H9 (cell line): ENCODE results near the gene SLC34A3. TPM values are rescaled to one million over a fixed set of nuclear protein-coding genes. Genes with fewer than 3 reads are reported as not detected.

Experiments used
- DNase-seq: peaks from one replicate; pipeline ENCODE4 v3.0.0-alpha.2; 2017
- H2AFZ ChIP-seq: one replicate; pipeline ENCODE4 v1.6.1; 2013; ENCODE audit warnings: mild to moderate bottlenecking, low read length, control low read depth, moderate library complexity
- H2AK5ac ChIP-seq: 2 replicates; pipeline ENCODE4 v1.6.1; 2013; ENCODE audit warnings: low read length, control low read depth, mixed read lengths; ENCODE audit not compliant: insufficient read length
- H2BK120ac ChIP-seq: one replicate; pipeline ENCODE4 v1.6.1; 2013; ENCODE audit warnings: low read depth, mild to moderate bottlenecking, low read length, control low read depth, inconsistent platforms; ENCODE audit not compliant: poor library complexity, severe bottlenecking
- H2BK12ac ChIP-seq: 2 replicates; pipeline ENCODE4 v1.6.1; 2013; ENCODE audit warnings: low read length, control low read depth, mixed read lengths, low read depth; ENCODE audit not compliant: insufficient read length
- H2BK15ac ChIP-seq: 2 replicates; pipeline ENCODE4 v1.6.1; 2013; ENCODE audit warnings: low read depth, low read length, control low read depth
- H2BK20ac ChIP-seq: one replicate; pipeline ENCODE4 v1.6.1; 2013; ENCODE audit warnings: low read depth, mild to moderate bottlenecking, low read length, control low read depth, inconsistent platforms; ENCODE audit not compliant: poor library complexity, severe bottlenecking
- H2BK5ac ChIP-seq: 2 replicates; pipeline ENCODE4 v1.6.1; 2013; ENCODE audit warnings: low read length, control low read depth, mixed read lengths; ENCODE audit not compliant: insufficient read length
- H3K14ac ChIP-seq: 2 replicates; pipeline ENCODE4 v1.6.1; 2013; ENCODE audit warnings: low read length, control low read depth; ENCODE audit not compliant: insufficient read depth
- H3K18ac ChIP-seq: 2 replicates; pipeline ENCODE4 v1.6.1; 2013; ENCODE audit warnings: low read depth, mild to moderate bottlenecking, mixed read lengths, low read length, control low read depth; ENCODE audit not compliant: insufficient read length
- H3K23ac ChIP-seq: 2 replicates; pipeline ENCODE4 v1.6.1; 2013; ENCODE audit warnings: low read length, control low read depth, mixed read lengths, low read depth; ENCODE audit not compliant: insufficient read length
- H3K23me2 ChIP-seq: 2 replicates; pipeline ENCODE4 v1.6.1; 2013; ENCODE audit warnings: low read depth, mild to moderate bottlenecking, mixed read lengths, low read length, control low read depth; ENCODE audit not compliant: insufficient read length, poor library complexity, severe bottlenecking
- H3K27ac ChIP-seq: 2 replicates; pipeline ENCODE4 v1.5.1; 2013; ENCODE audit warnings: low read length, control low read depth, mixed read lengths, low read depth; ENCODE audit not compliant: insufficient read length
- H3K27me3 ChIP-seq: 2 replicates; pipeline ENCODE4 v1.6.1; 2013; ENCODE audit warnings: low read length, control low read depth, inconsistent platforms; ENCODE audit not compliant: insufficient read depth
- H3K4ac ChIP-seq: 2 replicates; pipeline ENCODE4 v1.6.1; 2013; ENCODE audit warnings: low read depth, mild to moderate bottlenecking, control low read depth, inconsistent platforms, low read length, moderate library complexity
- H3K4me1 ChIP-seq: 2 replicates; pipeline ENCODE4 v1.6.1; 2013; ENCODE audit warnings: low read length, control low read depth, inconsistent platforms; ENCODE audit not compliant: insufficient read depth
- H3K4me2 ChIP-seq: 2 replicates; pipeline ENCODE4 v1.6.1; 2013; ENCODE audit warnings: low read length, control low read depth, mixed read lengths; ENCODE audit not compliant: insufficient read length, insufficient read depth
- H3K56ac ChIP-seq: 2 replicates; pipeline ENCODE4 v1.6.1; 2013; ENCODE audit warnings: low read depth, mild to moderate bottlenecking, mixed read lengths, low read length, control low read depth; ENCODE audit not compliant: insufficient read length
- H3K79me1 ChIP-seq: 2 replicates; pipeline ENCODE4 v1.6.1; 2013; ENCODE audit warnings: low read depth, mild to moderate bottlenecking, moderate library complexity, low read length, control low read depth, inconsistent platforms; ENCODE audit not compliant: insufficient read depth, poor library complexity, severe bottlenecking
- H3K79me2 ChIP-seq: 2 replicates; pipeline ENCODE4 v1.6.1; 2013; ENCODE audit warnings: low read length, control low read depth, inconsistent platforms; ENCODE audit not compliant: insufficient read depth
- H3K9ac ChIP-seq: 2 replicates; pipeline ENCODE4 v1.6.1; 2013; ENCODE audit warnings: low read length, control low read depth, mixed read lengths; ENCODE audit not compliant: insufficient read length; ENCODE audit errors: extremely low read depth
- H3K9me3 ChIP-seq: one replicate; pipeline ENCODE4 v1.6.1; 2013; ENCODE audit warnings: low read depth, low read length, inconsistent platforms; ENCODE audit not compliant: control insufficient read depth
- H3T11ph ChIP-seq: one replicate; pipeline ENCODE4 v1.6.1; 2013; ENCODE audit warnings: mild to moderate bottlenecking, low read length, control low read depth, inconsistent platforms
- H4K20me1 ChIP-seq: one replicate; pipeline ENCODE4 v1.6.1; 2013; ENCODE audit not compliant: control insufficient read depth, insufficient read length, insufficient read depth
- H4K5ac ChIP-seq: 2 replicates; pipeline ENCODE4 v1.6.1; 2013; ENCODE audit warnings: low read depth, mild to moderate bottlenecking, mixed read lengths, low read length, control low read depth; ENCODE audit not compliant: insufficient read length
- H4K8ac ChIP-seq: replicated peaks from 2 replicates; pipeline ENCODE4 v1.6.1; 2013; ENCODE audit warnings: low read length, control low read depth, mixed read lengths, low read depth; ENCODE audit not compliant: insufficient read length
- H4K91ac ChIP-seq: 2 replicates; pipeline ENCODE4 v1.6.1; 2013; ENCODE audit warnings: low read depth, mild to moderate bottlenecking, moderate library complexity, mixed read lengths, low read length, control low read depth; ENCODE audit not compliant: insufficient read length
- H3K27ac Mint-ChIP-seq, 3 experiments: 2 replicates in 2 of 3; 3 replicates in 1 of 3; pipeline ENCODE4 v1.8.0; 2020 to 2021; ENCODE audit warnings: mixed read lengths in 3 of 3, mild to moderate bottlenecking in 1 of 3, moderate library complexity in 1 of 3
- H3K27me3 Mint-ChIP-seq: 2 replicates; pipeline ENCODE4 v1.8.0; 2021; ENCODE audit warnings: low read depth, mild to moderate bottlenecking, moderate library complexity, mixed read lengths
- H3K36me3 Mint-ChIP-seq, 3 experiments: 2 replicates in 2 of 3; 3 replicates in 1 of 3; pipeline ENCODE4 v1.8.0; 2020 to 2021; ENCODE audit warnings: low read depth in 3 of 3, mixed read lengths in 3 of 3; ENCODE audit not compliant: insufficient read depth in 1 of 3
- H3K4me1 Mint-ChIP-seq, 2 experiments: 2 replicates each; pipeline ENCODE4 v1.8.0; 2020; ENCODE audit warnings: mixed read lengths in 2 of 2
- H3K4me3 Mint-ChIP-seq, 2 experiments: 2 replicates in 1 of 2; 3 replicates in 1 of 2; pipeline ENCODE4 v1.8.0; 2020 to 2021; ENCODE audit warnings: mild to moderate bottlenecking in 2 of 2, mixed read lengths in 2 of 2, moderate library complexity in 1 of 2
- H3K9me3 Mint-ChIP-seq, 2 experiments: 2 replicates in 1 of 2; 3 replicates in 1 of 2; pipeline ENCODE4 v1.8.0; 2020; ENCODE audit warnings: mild to moderate bottlenecking in 2 of 2, mixed read lengths in 2 of 2, moderate library complexity in 1 of 2
- CTCF ChIP-seq: fragments of 200-600 bp; sonication (generic); conservative IDR thresholded peaks from 3 replicates; pipeline ENCODE4 v1.8.0; 2021; ENCODE audit warnings: antibody characterized with exemption, mild to moderate bottlenecking
- WGBS: extraction: QIAGEN DNeasy Blood & Tissue Kit; methylation state at CpG from one replicate; pipeline ENCODE4 v1.1.7; 2013; ENCODE audit warnings: missing lambda C conversion rate, low lambda C conversion rate, mixed read lengths; ENCODE audit not compliant: insufficient read length; ENCODE audit errors: extremely low coverage; 5-methylcytosine and 5-hydroxymethylcytosine counted together
- total RNA-seq: library from RNA; stranded (reverse); gene quantifications from 2 replicates; pipeline ENCODE4 v1.2.1, GENCODE V29; 2021

SLC34A3 gene
- total RNA-seq, 1 experiment from 2014 or later: not detected

GRCh38 chr9:137214620-137215019, 16.1 kb upstream of the SLC34A3 start:
- Histone ChIP-seq H3K4ac (no peak overlapping the region), H4K8ac (no peak overlapping the region), H3K56ac (no peak overlapping the region), H3K27me3 (no peaks in the 10 kb centered on the region), H4K91ac (no peak overlapping the region), H3K23ac (no peak overlapping the region), H3T11ph (no peak overlapping the region), H2AK5ac (no peak overlapping the region), H3K18ac (no peak overlapping the region), H3K4me2 (no peak overlapping the region), H2BK15ac (no peak overlapping the region), H2AFZ (no peak overlapping the region), H3K14ac (no peak overlapping the region), H3K4me1 (no peaks in the 10 kb centered on the region; the same call in 1 of the 2 replicates), H3K27ac (no peak overlapping the region), H2BK120ac (no peak overlapping the region), H3K9ac (no peak overlapping the region), H3K79me1 (no peaks in the 10 kb centered on the region), H3K9me3 (no peaks in the 10 kb centered on the region), H2BK5ac (no peak overlapping the region), H4K20me1 (no peaks in the 10 kb centered on the region), H4K5ac (no peak overlapping the region), H2BK20ac (no peak overlapping the region), H3K79me2 (no peaks in the 10 kb centered on the region), H2BK12ac (no peak overlapping the region), H3K23me2 (no peaks in the 10 kb centered on the region)
- H3K4me3 Mint-ChIP-seq: no peak overlapping the region
- H3K27me3 Mint-ChIP-seq: no peaks in the 10 kb centered on the region
- no peaks in the 10 kb centered on the region for H3K9me3 Mint-ChIP-seq
- TF ChIP-seq CTCF: no peak
- no CpG with 5 or more reads among the region's 19 CpGs for WGBS
- peaks cover 4 to 5% of the 10 kb centered on the region in 2 experiments for H3K4me1 Mint-ChIP-seq
- H3K27ac Mint-ChIP-seq: no peak overlapping the region
- no peak for DNase-seq
- peaks cover 5 to 29% (median 17%) of the 10 kb centered on the region in 3 experiments; a peak in 5 of 7 replicates for H3K36me3 Mint-ChIP-seq
